Activated T-helper 17 cell treated with anti-CD3 and anti-CD28 coated beads, Interleukin-2, amount 50 U/mL, for 72 hours (primary cell): Measurements from ENCODE around the gene C4B. TPM values are rescaled to one million over a fixed set of nuclear protein-coding genes. Genes with fewer than 3 reads are reported as not detected.

Experiments used
- ATAC-seq: fragments of 150-1000 bp; cut with Tn5 transposase; replicated peaks from 2 replicates; pipeline ENCODE4 v1.10.0; 2021; ENCODE audit warnings: mild to moderate bottlenecking, moderate library complexity
- H3K27ac Mint-ChIP-seq: one replicate; pipeline ENCODE4 v1.8.0; 2022; ENCODE audit warnings: mixed read lengths
- H3K27me3 Mint-ChIP-seq: one replicate; pipeline ENCODE4 v1.8.0; 2022; ENCODE audit warnings: mixed read lengths
- H3K36me3 Mint-ChIP-seq: one replicate; pipeline ENCODE4 v1.8.0; 2022; ENCODE audit warnings: low read depth, mild to moderate bottlenecking, mixed read lengths
- H3K4me1 Mint-ChIP-seq: one replicate; pipeline ENCODE4 v1.8.0; 2022; ENCODE audit warnings: mixed read lengths
- H3K4me3 Mint-ChIP-seq: one replicate; pipeline ENCODE4 v1.8.0; 2022; ENCODE audit warnings: mild to moderate bottlenecking, mixed read lengths
- H3K9me3 Mint-ChIP-seq: one replicate; pipeline ENCODE4 v1.8.0; 2022; ENCODE audit warnings: mixed read lengths
- total RNA-seq, 2 donors: library from RNA; stranded (reverse); gene quantifications; one replicate each; pipeline ENCODE4 v1.2.3, GENCODE V29; 2022

Gene C4B
- total RNA-seq, 2 donors from 2014 or later = 5.9 to 6.1 TPM

DNA sequence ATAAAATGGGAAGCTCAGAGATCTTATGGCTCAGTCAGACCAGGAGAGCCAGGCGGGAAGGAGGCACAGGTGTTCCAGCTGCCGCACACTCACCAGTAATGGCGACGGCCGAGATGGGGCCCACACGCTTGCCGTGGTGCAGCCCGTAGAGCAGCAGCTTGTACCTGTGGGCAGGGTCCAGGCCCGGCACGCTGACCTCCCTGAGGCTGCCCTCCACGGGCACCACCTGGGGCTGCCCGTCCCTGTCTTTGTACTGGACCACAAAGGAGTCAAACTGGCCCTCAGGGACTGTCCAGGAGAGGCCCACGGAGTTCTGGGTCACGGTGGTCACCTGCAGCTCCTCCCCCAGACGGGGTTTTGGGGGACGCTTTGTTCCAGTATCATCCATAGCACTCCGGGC is 54.9 kb downstream of the C4B start:
- no peak for ATAC-seq
- H3K27me3 Mint-ChIP-seq = peaks cover 3% of the 10 kb centered on the region
- no peaks in the 10 kb centered on the region for H3K4me1 Mint-ChIP-seq

GRCh38 chr6:32069878-32070515 is 55.4 kb downstream of the C4B start:
- no peaks in the 10 kb centered on the region for H3K4me1 Mint-ChIP-seq
- no peak overlapping the region for H3K27ac Mint-ChIP-seq
- no peaks in the 10 kb centered on the region for H3K9me3 Mint-ChIP-seq
- no peak for ATAC-seq
- no peak overlapping the region for H3K4me3 Mint-ChIP-seq
- peaks cover 5% of the 10 kb centered on the region for H3K27me3 Mint-ChIP-seq
- no peaks in the 10 kb centered on the region for H3K36me3 Mint-ChIP-seq

More for the DNA sequence above, 54.9 kb downstream of the C4B start:
- H3K4me3 Mint-ChIP-seq = no peak overlapping the region
- no peak overlapping the region for H3K27ac Mint-ChIP-seq
- no peaks in the 10 kb centered on the region for H3K36me3 Mint-ChIP-seq
- H3K9me3 Mint-ChIP-seq = no peaks in the 10 kb centered on the region

DNA sequence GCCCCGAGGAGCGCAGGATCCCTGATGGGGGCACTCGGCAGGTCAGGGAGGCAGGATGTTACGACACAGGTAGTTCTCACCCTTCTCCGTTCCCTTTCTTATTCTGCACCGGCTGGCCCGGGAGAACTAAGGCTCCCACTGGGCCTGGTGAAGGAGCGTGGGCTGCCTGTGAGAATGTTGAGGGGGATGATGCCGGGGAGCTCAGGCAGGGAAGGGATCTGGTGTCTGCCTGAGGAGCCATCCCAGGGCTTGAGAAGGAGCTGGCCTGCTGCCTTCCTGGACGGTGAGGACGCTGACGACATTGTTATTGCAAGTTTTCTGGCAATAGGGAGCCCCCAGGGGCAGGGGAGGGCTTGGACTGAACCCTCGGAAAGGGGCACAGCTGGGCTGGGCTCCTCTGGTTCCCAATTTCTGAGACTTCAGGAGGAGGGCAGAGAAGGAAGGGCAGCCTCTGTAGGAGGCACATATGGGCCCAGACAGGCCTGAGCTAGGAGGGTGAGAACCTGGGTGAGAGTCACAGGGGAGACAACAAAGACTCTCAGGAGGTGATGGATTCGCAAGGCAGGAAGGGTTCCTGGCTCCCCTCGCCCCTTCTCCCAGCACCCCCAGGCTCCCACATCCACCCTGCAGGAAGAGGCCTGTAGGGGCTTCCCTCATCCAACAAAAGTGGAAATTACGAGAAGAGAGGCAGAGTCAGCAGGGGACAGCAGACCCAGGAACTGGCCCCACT is 56.4 kb downstream of the C4B start:
- Mint-ChIP-seq H3K27me3 (peaks cover 7% of the 10 kb centered on the region), H3K27ac (no peak overlapping the region), H3K4me3 (no peak overlapping the region), H3K36me3 (no peaks in the 10 kb centered on the region), H3K4me1 (no peaks in the 10 kb centered on the region), H3K9me3 (no peaks in the 10 kb centered on the region)
- ATAC-seq = no peak

- H3K27me3 Mint-ChIP-seq = peaks cover 7% of the 10 kb centered on the region
- no peaks in the 10 kb centered on the region for H3K9me3 Mint-ChIP-seq
- no peak overlapping the region for H3K27ac Mint-ChIP-seq
- no peak for ATAC-seq
- no peaks in the 10 kb centered on the region for H3K4me1 Mint-ChIP-seq
- H3K4me3 Mint-ChIP-seq = no peak overlapping the region
- no peaks in the 10 kb centered on the region for H3K36me3 Mint-ChIP-seq
These were observed 58.5 kb downstream of the C4B start for GRCh38 chr6:32073101-32073500.

DNA sequence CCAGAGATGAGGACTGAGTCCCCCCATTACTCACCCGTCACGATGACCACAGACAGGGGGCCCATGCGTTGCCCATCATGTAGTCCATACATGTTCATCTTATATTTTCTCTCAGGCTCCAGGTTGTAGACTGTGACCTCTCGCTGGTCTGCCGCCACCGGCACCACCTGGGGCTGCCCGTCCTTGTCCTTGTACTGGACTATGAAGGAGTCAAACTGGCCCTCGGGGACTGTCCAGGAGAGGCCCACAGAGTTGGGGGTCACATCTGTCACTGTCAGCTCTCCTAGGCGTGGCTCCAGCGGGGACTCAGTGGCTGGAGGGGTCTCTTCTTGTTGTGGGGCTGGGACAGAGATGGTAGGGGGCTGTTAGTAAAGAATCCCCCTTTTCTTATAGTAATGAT is 59.0 kb downstream of the C4B start:
- H3K9me3 Mint-ChIP-seq = no peaks in the 10 kb centered on the region
- no peaks in the 10 kb centered on the region for H3K36me3 Mint-ChIP-seq
- no peak for ATAC-seq
- no peaks in the 10 kb centered on the region for H3K4me1 Mint-ChIP-seq
- no peak overlapping the region for H3K4me3 Mint-ChIP-seq
- H3K27me3 Mint-ChIP-seq = peaks cover 7% of the 10 kb centered on the region
- no peak overlapping the region for H3K27ac Mint-ChIP-seq

- no peak overlapping the region for H3K27ac Mint-ChIP-seq
- no peak overlapping the region for H3K4me3 Mint-ChIP-seq
- no peaks in the 10 kb centered on the region for H3K36me3 Mint-ChIP-seq
- peaks cover 7% of the 10 kb centered on the region for H3K27me3 Mint-ChIP-seq
- H3K4me1 Mint-ChIP-seq = no peaks in the 10 kb centered on the region
- no peak for ATAC-seq
- H3K9me3 Mint-ChIP-seq = no peaks in the 10 kb centered on the region
These were observed 60.5 kb downstream of the C4B start for GRCh38 chr6:32074996-32075532.

GRCh38 chr6:32075781-32076180 is 61.2 kb downstream of the C4B start:
- H3K27me3 Mint-ChIP-seq = peaks cover 6% of the 10 kb centered on the region
- no peak for ATAC-seq
- no peak overlapping the region for H3K4me3 Mint-ChIP-seq
- no peaks in the 10 kb centered on the region for H3K4me1 Mint-ChIP-seq
- H3K27ac Mint-ChIP-seq = no peak overlapping the region
- H3K9me3 Mint-ChIP-seq = no peaks in the 10 kb centered on the region
- no peaks in the 10 kb centered on the region for H3K36me3 Mint-ChIP-seq

- H3K27me3 Mint-ChIP-seq = peaks cover 10% of the 10 kb centered on the region
- H3K4me3 Mint-ChIP-seq = no peak overlapping the region
- no peak overlapping the region for H3K27ac Mint-ChIP-seq
- no peak for ATAC-seq
- no peaks in the 10 kb centered on the region for H3K9me3 Mint-ChIP-seq
- H3K36me3 Mint-ChIP-seq = no peaks in the 10 kb centered on the region
- H3K4me1 Mint-ChIP-seq = no peaks in the 10 kb centered on the region
These were observed 61.8 kb downstream of the C4B start for GRCh38 chr6:32076321-32076809.

DNA sequence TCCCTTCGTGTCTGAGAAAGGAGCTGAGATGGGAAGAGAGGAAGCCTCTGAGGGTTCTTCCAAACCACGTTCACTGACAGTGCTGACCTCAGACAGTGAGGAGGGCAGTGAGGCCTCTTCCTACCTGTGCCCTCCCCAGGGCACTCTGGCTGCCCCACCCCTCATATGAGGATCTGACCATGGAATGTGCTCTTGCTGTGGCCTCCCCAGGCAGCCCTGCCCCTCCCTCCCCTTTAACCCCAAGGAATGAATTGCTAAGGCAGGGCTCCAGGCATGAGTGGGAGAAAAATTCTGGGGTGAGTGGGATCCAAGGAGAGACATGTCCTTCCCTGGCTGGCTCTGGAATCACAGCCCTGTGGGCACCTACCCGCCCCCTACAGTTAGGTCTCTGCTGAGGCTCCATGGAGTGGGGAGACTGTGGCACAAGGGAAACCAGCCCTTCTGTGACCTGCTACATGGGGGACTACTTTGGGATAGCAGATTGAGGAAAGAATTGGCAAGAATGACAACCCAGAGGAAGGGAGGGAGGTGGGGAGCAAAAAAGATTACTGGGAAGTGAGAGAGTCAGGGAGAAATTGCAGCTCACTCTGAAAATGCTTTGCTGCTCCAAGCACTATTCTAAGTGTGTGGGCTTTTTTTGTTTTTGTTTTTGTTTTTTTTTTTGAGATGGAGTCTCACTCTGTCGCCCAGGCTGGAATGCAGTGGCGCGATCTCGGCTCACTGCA is 65.1 kb downstream of the C4B start:
- no peak for ATAC-seq
- H3K27ac Mint-ChIP-seq = no peak overlapping the region
- no peak overlapping the region for H3K4me3 Mint-ChIP-seq
- no peaks in the 10 kb centered on the region for H3K36me3 Mint-ChIP-seq
- H3K9me3 Mint-ChIP-seq = no peaks in the 10 kb centered on the region
- H3K4me1 Mint-ChIP-seq = no peaks in the 10 kb centered on the region
- peaks cover 24% of the 10 kb centered on the region for H3K27me3 Mint-ChIP-seq

GRCh38 chr6:32081168-32081990 is 66.8 kb downstream of the C4B start:
- peak; percentile 28 for ATAC-seq
- Mint-ChIP-seq H3K27me3 (peaks cover 36% of the 10 kb centered on the region), H3K36me3 (no peaks in the 10 kb centered on the region), H3K4me1 (peaks cover 5% of the 10 kb centered on the region), H3K27ac (no peak overlapping the region), H3K4me3 (no peak overlapping the region), H3K9me3 (no peaks in the 10 kb centered on the region)

- Mint-ChIP-seq H3K9me3 (no peaks in the 10 kb centered on the region), H3K27ac (no peak overlapping the region), H3K4me1 (peaks cover 12% of the 10 kb centered on the region), H3K36me3 (peaks cover 5% of the 10 kb centered on the region), H3K4me3 (no peak overlapping the region), H3K27me3 (peaks cover 40% of the 10 kb centered on the region)
- no peak for ATAC-seq
These were observed 67.9 kb downstream of the C4B start for GRCh38 chr6:32082478-32082877.

DNA sequence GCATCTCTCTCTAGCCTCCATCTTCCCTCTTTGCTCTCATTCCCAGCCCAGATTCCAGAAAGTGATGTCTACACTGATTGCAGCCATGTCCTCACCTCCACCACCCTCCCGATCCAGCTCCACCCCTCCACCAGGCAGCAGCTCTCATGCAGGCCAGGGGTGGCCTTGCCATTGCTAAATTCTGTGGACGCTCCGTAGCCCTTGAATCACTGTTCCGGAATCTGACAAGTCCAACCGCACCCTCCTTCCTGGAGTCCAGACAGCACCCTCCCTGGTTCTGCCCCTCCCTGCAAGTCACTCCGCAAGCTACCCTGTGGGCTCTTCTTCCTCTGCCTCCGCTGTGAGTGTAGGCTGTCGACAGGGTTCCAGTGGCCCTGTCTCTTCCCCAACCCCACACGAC is 68.3 kb downstream of the C4B start:
- peaks cover 40% of the 10 kb centered on the region for H3K27me3 Mint-ChIP-seq
- peaks cover 12% of the 10 kb centered on the region for H3K4me1 Mint-ChIP-seq
- no peak for ATAC-seq
- no peak overlapping the region for H3K4me3 Mint-ChIP-seq
- H3K36me3 Mint-ChIP-seq = peaks cover 5% of the 10 kb centered on the region
- H3K27ac Mint-ChIP-seq = no peak overlapping the region
- no peaks in the 10 kb centered on the region for H3K9me3 Mint-ChIP-seq

DNA sequence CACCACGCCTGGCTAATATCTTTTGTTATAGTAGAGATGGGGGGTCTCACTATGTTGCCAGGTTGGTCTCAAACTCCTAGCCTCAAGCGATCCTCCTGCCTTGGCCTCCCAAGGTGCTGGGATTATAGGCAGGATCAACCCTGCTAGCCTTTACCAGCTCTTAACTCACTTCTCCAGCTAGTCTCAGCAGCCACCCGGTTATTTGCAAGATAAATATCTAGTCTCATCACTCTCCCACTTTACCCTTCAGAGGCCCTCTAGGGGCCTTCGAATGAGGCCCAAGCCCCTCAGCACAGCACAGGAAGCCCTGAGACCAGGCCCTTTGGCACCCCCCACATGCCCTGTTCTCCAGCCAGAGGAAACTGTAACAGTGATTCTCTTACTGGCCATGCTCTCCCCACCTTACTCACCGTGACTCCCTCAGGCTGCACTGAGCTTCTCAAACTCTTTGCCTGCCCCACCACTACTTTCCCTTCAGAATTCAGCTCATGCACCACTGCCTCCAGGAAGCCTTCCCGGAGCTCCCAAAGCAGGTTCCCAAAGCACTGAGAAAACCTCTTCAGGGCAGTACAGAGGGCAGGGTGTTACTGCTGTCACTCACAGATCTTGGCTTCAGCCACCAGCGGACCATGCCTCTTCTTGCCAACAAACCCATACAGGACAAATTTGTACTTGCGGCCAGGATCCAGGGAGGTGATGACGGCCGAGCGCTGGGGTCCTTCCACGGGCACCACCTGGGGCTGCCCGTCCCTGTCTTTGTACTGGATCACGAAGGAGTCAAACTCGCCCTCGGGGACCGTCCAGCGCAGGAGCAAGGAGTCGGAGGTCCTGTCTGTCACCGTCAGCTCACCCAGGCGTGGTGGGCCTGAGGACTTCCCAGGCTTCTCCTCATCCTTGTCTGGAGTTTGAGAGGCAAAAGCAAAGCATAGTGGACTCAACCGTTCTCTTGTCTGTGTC is 69.5 kb downstream of the C4B start:
- no peaks in the 10 kb centered on the region for H3K9me3 Mint-ChIP-seq
- H3K27ac Mint-ChIP-seq = no peak overlapping the region
- peaks cover 5% of the 10 kb centered on the region for H3K36me3 Mint-ChIP-seq
- H3K4me1 Mint-ChIP-seq = peaks cover 12% of the 10 kb centered on the region
- no peak for ATAC-seq
- peaks cover 43% of the 10 kb centered on the region for H3K27me3 Mint-ChIP-seq
- no peak overlapping the region for H3K4me3 Mint-ChIP-seq
